SK-N-SH treated with all-trans-retinoic acid at 6 μM for 48 hours (cell line): ENCODE measurements around the gene VPS35.

Source experiments
- CSDC2 ChIP-seq: fragments of 250-450 bp; sonication (Bioruptor Pico); IDR thresholded peaks from 2 replicates; pipeline ENCODE4 v1.5.0; 2020; ENCODE audit warnings: mild to moderate bottlenecking, moderate library complexity
- PPARA ChIP-seq: fragments of 250-450 bp; sonication (Bioruptor Pico); IDR thresholded peaks from 2 replicates; pipeline ENCODE4 v1.5.0; 2020; ENCODE audit warnings: mild to moderate bottlenecking, borderline replicate concordance
- RARB ChIP-seq: fragments of 250-450 bp; sonication (Bioruptor Pico); IDR thresholded peaks from 2 replicates; pipeline ENCODE4 v1.8.0; 2021; ENCODE audit warnings: mild to moderate bottlenecking, moderate library complexity
- ZNF565 ChIP-seq: fragments of 450-650 bp; formaldehyde crosslinking; conservative IDR thresholded peaks from 2 replicates; pipeline ENCODE4 v1.5.0; 2020; ENCODE audit warnings: low read depth, mild to moderate bottlenecking, moderate library complexity
- ZNF8 ChIP-seq: fragments of 450-650 bp; formaldehyde crosslinking; IDR thresholded peaks from 2 replicates; pipeline ENCODE4 v1.5.0; 2020; ENCODE audit warnings: mild to moderate bottlenecking, moderate library complexity

DNA sequence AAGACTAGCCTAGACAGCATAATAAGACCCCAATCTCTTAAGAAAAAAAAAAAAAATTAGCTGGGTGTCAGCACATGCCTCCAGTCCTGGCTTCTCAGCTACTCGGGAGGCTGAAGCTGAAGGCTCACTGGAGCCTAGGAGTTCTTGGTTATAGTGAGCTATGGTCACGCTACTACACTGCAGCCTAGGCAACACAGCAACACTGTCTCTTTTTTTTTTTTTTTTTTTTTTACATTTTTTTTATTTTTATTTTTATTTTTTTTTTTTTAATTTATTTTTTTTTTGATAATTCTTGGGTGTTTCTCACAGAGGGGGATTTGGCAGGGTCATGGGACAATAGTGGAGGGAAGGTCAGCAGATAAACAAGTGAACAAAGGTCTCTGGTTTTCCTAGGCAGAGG, 4.6 kb upstream of the VPS35 start:
- TF ChIP-seq RARB (CRISPR knock-in tag) (no peak), PPARA (no peak), ZNF565 (CRISPR knock-in tag) (no peak), CSDC2 (CRISPR knock-in tag) (no peak), ZNF8 (no peak)
